Sigmoid colon (tissue), 7 donors: ENCODE data around the gene MARVELD3. TPM values are rescaled to one million over a fixed set of nuclear protein-coding genes. Genes with fewer than 3 reads are reported as not detected.

ENCODE experiments used
- DNase-seq: peaks from one replicate; pipeline ENCODE4 v3.0.0-alpha.2; 2019
- H3K27ac ChIP-seq, 4 donors: fragments of 200-600 bp; sonication (generic); one replicate each; pipeline ENCODE4 v1.5.1; 2016 to 2019; ENCODE audit warnings: mild to moderate bottlenecking in 1 of 4
- H3K27me3 ChIP-seq, 3 donors: fragments of 200-600 bp; sonication (generic); one replicate each; pipeline ENCODE4 v1.5.1; 2019; ENCODE audit warnings: mild to moderate bottlenecking in 1 of 3
- H3K36me3 ChIP-seq, 4 donors: fragments of 200-600 bp; sonication (generic); one replicate each; pipeline ENCODE4 v1.5.1; 2016 to 2019
- H3K4me1 ChIP-seq, 4 donors: fragments of 200-600 bp; sonication (generic); one replicate each; pipeline ENCODE4 v1.5.1; 2017 to 2019
- H3K4me3 ChIP-seq, 4 donors: fragments of 200-600 bp; sonication (generic); one replicate each; pipeline ENCODE4 v1.5.1; 2017 to 2019; ENCODE audit warnings: mild to moderate bottlenecking in 2 of 4, moderate library complexity in 1 of 4
- H3K9me3 ChIP-seq, 4 donors: fragments of 200-600 bp in 3 of 4; sonication (generic) in 3 of 4; one replicate each; pipeline versions ENCODE4 v1.5.1 to v1.6.1; 2013 to 2019
- EP300 ChIP-seq, 4 donors: sonication (generic); formaldehyde crosslinking; IDR thresholded peaks; one replicate each; pipeline ENCODE4 v1.6.1; 2017; ENCODE audit warnings: antibody characterized with exemption in 4 of 4
- POLR2A ChIP-seq, 2 donors: fragments of 450-650 bp; IDR thresholded peaks; one replicate each; pipeline ENCODE4 v1.6.1; 2016; ENCODE audit warnings: antibody characterized with exemption in 2 of 2, mild to moderate bottlenecking in 2 of 2, moderate library complexity in 2 of 2
- POLR2AphosphoS5 ChIP-seq, 4 donors: sonication (generic); formaldehyde crosslinking; IDR thresholded peaks; one replicate each; pipeline ENCODE4 v1.6.1; 2017; ENCODE audit warnings: antibody characterized with exemption in 4 of 4
- WGBS, 2 donors: extraction: QIAGEN DNeasy Blood & Tissue Kit; methylation state at CpG; one replicate each; pipeline ENCODE4 v1.1.7; 2013; 5-methylcytosine and 5-hydroxymethylcytosine counted together
- intact Hi-C: fragments of 100-400 bp; cut with DNase I; formaldehyde crosslinking; loops from one replicate; pipeline ENCODE4 v1.15.1; 2023
- polyA plus RNA-seq, 3 donors: library from polyadenylated mRNA; stranded (reverse); fragments of 200-250 nt; gene quantifications; one replicate each; pipeline ENCODE4 v1.2.3, GENCODE V29; 2013
- total RNA-seq, 4 donors: library from RNA; depleted of rRNA; stranded (reverse); fragments of >200 nt; gene quantifications; one replicate each; pipeline ENCODE4 v1.1.0, GENCODE V29; 2016
- TF ChIP-seq, protein P1 (sequence below), 4 experiments: fragments of 450-650 bp in 3 of 4; fragments of 200-600 bp in 1 of 4; IDR thresholded peaks; one replicate each; pipeline ENCODE4 v1.5.1; 2016 to 2019; ENCODE audit warnings: antibody characterized with exemption in 4 of 4, mild to moderate bottlenecking in 3 of 4, moderate library complexity in 2 of 4
- donor health status: healthy with polysubstance abuse.
- donor health status: Bipolar disorder and iron deficiency.
- donor health status: healthy.

The MARVELD3 gene
- total and polyA plus RNA-seq, 7 donors, result 20.4 to 28.7 (median 26.6) TPM; not detected in 4

DNA sequence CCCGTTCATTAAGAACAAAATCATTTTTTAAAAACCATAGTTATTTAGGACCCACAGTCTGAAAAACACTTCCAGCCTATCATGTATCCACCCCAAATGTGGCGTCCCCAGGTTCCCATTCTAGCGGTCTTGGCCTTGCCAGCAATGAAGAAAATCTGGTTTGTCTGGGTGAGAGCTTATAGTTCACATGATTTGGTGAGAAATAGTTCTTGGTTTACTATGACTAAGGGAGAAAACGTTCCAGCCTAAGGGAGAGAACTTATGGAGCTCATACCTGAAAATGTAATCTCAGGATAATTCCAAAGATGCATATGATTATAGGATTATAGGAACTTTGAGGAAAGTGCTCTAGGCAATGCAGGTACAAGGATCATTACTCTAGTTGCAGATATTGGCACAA, 4.8 kb downstream of the MARVELD3 start:
- Histone ChIP-seq H3K9me3 (no peaks in the 10 kb centered on the region), H3K4me1 (peaks cover 0 to 13% (median 12%) of the 10 kb centered on the region in 4 donors), H3K27ac (no peak overlapping the region), H3K27me3 (peaks cover 13 to 21% (median 21%) of the 10 kb centered on the region in 3 donors), H3K4me3 (no peak overlapping the region), H3K36me3 (no peaks in the 10 kb centered on the region)
- no peak for DNase-seq
- 72 to 86% methylated on average over 4 of the region's 4 CpGs for WGBS, 2 donors
- TF ChIP-seq, protein P1, sequence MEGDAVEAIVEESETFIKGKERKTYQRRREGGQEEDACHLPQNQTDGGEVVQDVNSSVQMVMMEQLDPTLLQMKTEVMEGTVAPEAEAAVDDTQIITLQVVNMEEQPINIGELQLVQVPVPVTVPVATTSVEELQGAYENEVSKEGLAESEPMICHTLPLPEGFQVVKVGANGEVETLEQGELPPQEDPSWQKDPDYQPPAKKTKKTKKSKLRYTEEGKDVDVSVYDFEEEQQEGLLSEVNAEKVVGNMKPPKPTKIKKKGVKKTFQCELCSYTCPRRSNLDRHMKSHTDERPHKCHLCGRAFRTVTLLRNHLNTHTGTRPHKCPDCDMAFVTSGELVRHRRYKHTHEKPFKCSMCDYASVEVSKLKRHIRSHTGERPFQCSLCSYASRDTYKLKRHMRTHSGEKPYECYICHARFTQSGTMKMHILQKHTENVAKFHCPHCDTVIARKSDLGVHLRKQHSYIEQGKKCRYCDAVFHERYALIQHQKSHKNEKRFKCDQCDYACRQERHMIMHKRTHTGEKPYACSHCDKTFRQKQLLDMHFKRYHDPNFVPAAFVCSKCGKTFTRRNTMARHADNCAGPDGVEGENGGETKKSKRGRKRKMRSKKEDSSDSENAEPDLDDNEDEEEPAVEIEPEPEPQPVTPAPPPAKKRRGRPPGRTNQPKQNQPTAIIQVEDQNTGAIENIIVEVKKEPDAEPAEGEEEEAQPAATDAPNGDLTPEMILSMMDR (IDR thresholded peaks at IDR 0.05), result no peak
- TF ChIP-seq POLR2AphosphoS5 (IDR thresholded peaks at IDR 0.05) (no peak), EP300 (IDR thresholded peaks at IDR 0.05) (no peak), POLR2A (IDR thresholded peaks at IDR 0.05) (no peak)
- intact Hi-C loops, result no loop called here

DNA sequence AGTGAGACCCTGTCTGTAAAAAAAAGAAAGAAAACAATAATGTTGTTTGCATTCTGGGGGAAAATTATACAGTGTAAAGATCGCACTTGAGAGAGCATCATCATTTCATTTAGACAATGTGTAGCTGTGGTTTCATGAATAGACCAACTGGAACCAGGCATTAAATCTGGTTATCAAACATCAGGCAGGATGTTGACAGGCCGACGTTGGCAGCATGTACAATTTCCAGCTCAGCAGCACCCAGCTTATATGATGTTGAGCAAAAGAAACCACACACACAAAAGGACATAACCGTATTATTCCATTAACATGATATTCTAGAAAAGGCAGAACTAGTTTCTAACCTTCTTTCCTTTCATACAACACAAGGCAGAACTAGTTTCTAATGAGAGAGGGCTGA, 5.8 kb downstream of the MARVELD3 start:
- Histone ChIP-seq H3K36me3 (no peaks in the 10 kb centered on the region), H3K4me1 (peaks cover 0 to 3% (median 2%) of the 10 kb centered on the region in 4 donors), H3K9me3 (no peaks in the 10 kb centered on the region), H3K27ac (no peak overlapping the region), H3K4me3 (no peak overlapping the region), H3K27me3 (peaks cover 3 to 11% (median 11%) of the 10 kb centered on the region in 3 donors)
- intact Hi-C loops, result no loop called here
- TF ChIP-seq POLR2AphosphoS5 (IDR thresholded peaks at IDR 0.05) (no peak), POLR2A (IDR thresholded peaks at IDR 0.05) (no peak), EP300 (IDR thresholded peaks at IDR 0.05) (no peak)
- TF ChIP-seq, protein P1 (IDR thresholded peaks at IDR 0.05), result no peak
- WGBS, 2 donors, result 69 to 73% methylated on average over 4 of the region's 4 CpGs
- no peak for DNase-seq

DNA sequence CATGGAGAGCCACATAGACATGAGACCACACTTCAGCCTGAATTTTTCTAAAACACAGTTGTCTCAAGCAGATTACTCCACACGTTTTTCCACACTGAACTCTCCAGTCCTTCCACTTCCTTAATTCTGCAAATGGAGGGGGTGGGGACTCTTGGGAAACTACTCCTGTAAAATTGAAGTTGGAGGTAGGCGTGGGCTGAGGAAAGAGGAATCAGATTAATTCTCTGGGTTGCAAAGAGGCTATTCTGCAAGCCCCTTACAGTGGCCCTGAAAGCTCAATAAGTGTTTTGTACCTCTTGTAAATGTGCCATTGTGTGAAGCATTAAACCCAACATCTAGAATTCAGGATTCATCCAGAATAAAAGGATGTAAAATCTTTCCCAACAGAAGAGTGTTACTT, 9.6 kb downstream of the MARVELD3 start:
- H3K9me3 ChIP-seq, result no peaks in the 10 kb centered on the region
- TF ChIP-seq, protein P1 (IDR thresholded peaks at IDR 0.05), result no peak
- TF ChIP-seq POLR2AphosphoS5 (IDR thresholded peaks at IDR 0.05), result no peak
- no peak for TF ChIP-seq EP300 (IDR thresholded peaks at IDR 0.05)
- TF ChIP-seq POLR2A (IDR thresholded peaks at IDR 0.05), result no peak
- H3K27me3 ChIP-seq, result no peaks in the 10 kb centered on the region
- H3K4me3 ChIP-seq, result no peak overlapping the region
- H3K36me3 ChIP-seq, result peaks cover 0 to 8% (median 0%) of the 10 kb centered on the region in 4 donors
- no peak overlapping the region for H3K27ac ChIP-seq
- intact Hi-C loops, result no loop called here
- DNase-seq, result no peak
- WGBS, 2 donors, result 16 to 38% methylated on average over 2 of the region's 2 CpGs
- no peaks in the 10 kb centered on the region for H3K4me1 ChIP-seq

DNA sequence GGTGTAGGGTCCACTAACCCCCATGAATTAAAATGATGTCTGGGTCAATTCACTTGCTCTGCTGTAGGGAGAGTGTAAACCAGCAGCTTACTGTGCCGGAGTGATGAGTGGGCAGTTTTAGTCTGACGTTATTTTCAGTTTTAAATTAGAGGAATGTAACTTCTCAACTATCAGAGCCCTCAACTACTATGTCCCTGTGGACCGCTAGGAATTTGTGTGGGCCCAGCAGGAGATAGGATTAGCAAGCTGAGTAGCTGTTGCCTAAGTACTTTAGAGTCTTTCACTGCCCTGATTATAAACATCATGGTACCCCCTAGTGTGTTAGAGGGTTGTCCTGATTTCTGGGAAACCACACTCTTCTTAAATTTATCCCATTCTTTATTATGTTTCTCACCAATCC, 11.4 kb downstream of the MARVELD3 start:
- intact Hi-C loops, result no loop called here

More for the DNA sequence above, 11.4 kb downstream of the MARVELD3 start:
- Histone ChIP-seq H3K27me3 (no peaks in the 10 kb centered on the region), H3K4me3 (no peak overlapping the region), H3K27ac (no peak overlapping the region), H3K9me3 (no peaks in the 10 kb centered on the region), H3K36me3 (peaks cover 0 to 9% (median 0%) of the 10 kb centered on the region in 4 donors), H3K4me1 (no peaks in the 10 kb centered on the region)
- WGBS, 2 donors, result 84 to 88% methylated on average over 3 of the region's 3 CpGs
- TF ChIP-seq EP300 (IDR thresholded peaks at IDR 0.05) (no peak), POLR2A (IDR thresholded peaks at IDR 0.05) (no peak), POLR2AphosphoS5 (IDR thresholded peaks at IDR 0.05) (no peak)
- TF ChIP-seq, protein P1 (IDR thresholded peaks at IDR 0.05), result no peak
- no peak for DNase-seq
